BE2C (cell line): Measurements from ENCODE around the gene MOCS3.

Experiments
- DNase-seq: peaks from one replicate; pipeline ENCODE4 v3.0.0-alpha.2; 2020
- H3K27me3 ChIP-seq: fragments of 250-450 bp; sonication (Bioruptor Pico); 2 replicates; pipeline ENCODE4 v1.5.1; 2020; ENCODE audit warnings: mild to moderate bottlenecking
- H3K36me3 ChIP-seq: fragments of 250-450 bp; sonication (Bioruptor Pico); 2 replicates; pipeline ENCODE4 v1.5.1; 2020; ENCODE audit warnings: mild to moderate bottlenecking
- H3K4me1 ChIP-seq: fragments of 250-450 bp; sonication (Bioruptor Pico); 2 replicates; pipeline ENCODE4 v1.5.1; 2020
- H3K4me3 ChIP-seq: 2 replicates; pipeline ENCODE4 v1.5.1; 2011; ENCODE audit warnings: low read depth, low read length
- H3K9me3 ChIP-seq: fragments of 250-450 bp; sonication (Bioruptor Pico); 2 replicates; pipeline ENCODE4 v1.5.1; 2020
- TF ChIP-seq, protein P1 (sequence below): IDR thresholded peaks from 2 replicates; pipeline ENCODE4 v1.5.1; 2012; ENCODE audit warnings: mild to moderate bottlenecking, low read depth, low read length

Gene MOCS3

DNA sequence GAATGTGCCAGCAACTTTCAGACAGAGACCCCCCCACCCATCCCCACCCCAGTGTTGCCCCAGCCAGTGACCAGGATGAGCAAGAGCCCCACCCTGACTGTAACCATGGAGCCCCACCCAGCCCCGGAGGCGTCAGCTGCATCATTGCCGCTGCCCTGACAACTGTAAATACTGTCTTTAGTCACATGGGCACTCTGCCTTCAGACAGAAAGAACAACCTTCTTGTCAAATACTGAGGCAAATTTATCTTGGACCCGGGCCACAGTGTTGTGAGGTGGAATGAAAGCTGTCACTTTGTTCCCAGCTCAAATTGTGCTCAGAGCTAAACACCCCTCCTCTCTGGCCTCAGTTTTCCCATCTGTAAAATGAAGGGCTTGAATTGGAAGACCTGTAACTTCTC is 23.7 kb downstream of the MOCS3 start:
- Histone ChIP-seq H3K4me3 (no peak overlapping the region), H3K36me3 (no peaks in the 10 kb centered on the region), H3K27me3 (peaks cover 46% of the 10 kb centered on the region), H3K9me3 (no peaks in the 10 kb centered on the region), H3K4me1 (no peaks in the 10 kb centered on the region)
- no peak for DNase-seq
- TF ChIP-seq, protein P1, sequence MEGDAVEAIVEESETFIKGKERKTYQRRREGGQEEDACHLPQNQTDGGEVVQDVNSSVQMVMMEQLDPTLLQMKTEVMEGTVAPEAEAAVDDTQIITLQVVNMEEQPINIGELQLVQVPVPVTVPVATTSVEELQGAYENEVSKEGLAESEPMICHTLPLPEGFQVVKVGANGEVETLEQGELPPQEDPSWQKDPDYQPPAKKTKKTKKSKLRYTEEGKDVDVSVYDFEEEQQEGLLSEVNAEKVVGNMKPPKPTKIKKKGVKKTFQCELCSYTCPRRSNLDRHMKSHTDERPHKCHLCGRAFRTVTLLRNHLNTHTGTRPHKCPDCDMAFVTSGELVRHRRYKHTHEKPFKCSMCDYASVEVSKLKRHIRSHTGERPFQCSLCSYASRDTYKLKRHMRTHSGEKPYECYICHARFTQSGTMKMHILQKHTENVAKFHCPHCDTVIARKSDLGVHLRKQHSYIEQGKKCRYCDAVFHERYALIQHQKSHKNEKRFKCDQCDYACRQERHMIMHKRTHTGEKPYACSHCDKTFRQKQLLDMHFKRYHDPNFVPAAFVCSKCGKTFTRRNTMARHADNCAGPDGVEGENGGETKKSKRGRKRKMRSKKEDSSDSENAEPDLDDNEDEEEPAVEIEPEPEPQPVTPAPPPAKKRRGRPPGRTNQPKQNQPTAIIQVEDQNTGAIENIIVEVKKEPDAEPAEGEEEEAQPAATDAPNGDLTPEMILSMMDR, result no peak

DNA sequence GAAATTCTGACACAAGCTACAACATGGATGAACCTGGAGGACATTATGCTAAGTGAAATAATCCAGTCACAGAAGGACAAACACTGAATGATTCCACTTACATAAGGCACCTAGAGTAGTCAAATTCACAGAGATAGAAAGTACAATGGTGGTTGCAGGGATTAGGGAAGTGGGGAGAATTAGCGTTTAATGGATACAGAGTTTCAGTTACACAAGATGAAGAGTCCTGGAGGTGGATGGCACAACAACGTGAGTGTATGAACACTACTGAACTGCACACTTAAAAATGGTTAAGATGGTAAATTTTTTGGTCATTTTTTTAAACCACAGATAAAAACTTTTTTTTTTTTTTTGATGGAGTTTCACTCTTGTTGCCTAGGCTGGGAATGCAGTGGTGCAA is 24.7 kb downstream of the MOCS3 start:
- H3K36me3 ChIP-seq, result no peaks in the 10 kb centered on the region
- H3K4me1 ChIP-seq, result no peaks in the 10 kb centered on the region
- no peaks in the 10 kb centered on the region for H3K9me3 ChIP-seq
- no peak overlapping the region for H3K4me3 ChIP-seq
- DNase-seq, result no peak
- peaks cover 36% of the 10 kb centered on the region for H3K27me3 ChIP-seq
- TF ChIP-seq, protein P1, result no peak

DNA sequence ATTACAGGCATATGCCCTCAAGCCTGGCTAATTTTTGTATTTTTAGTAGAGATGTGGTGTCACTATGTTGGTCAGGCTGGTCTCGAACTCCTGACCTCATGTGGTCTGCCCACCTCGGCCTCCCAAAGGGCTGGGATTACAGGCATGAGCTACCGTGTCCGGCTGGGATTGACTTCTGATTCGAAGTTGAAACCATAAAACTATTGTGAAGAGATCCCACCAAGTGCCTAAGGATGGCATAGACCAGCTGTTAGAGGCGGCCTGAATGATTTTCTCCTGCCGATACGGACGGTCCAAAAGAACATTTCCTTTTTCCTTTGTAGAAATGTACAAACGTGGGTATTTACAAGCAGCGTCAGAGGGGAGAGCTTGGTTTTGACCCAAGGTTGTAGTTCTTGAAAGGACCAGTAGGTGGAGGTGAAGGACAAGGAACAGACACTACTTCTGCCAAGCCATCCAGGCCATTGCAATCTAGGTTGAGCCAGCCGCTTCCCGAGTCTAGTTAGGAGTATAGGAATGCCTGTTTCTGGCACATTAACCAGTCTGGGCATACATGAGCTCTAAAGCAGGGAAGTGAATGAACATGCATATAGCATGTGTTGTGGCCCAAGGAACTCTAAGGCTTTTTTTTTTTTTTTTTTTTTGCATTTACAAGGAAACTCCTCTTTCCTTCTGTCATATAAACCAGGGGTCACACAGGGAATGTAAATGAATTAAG is 29.0 kb downstream of the MOCS3 start:
- peaks cover 24% of the 10 kb centered on the region for H3K27me3 ChIP-seq
- H3K4me3 ChIP-seq, result no peak overlapping the region
- TF ChIP-seq, protein P1, result peak; percentile 96
- DNase-seq, result peak; percentile 77
- no peaks in the 10 kb centered on the region for H3K36me3 ChIP-seq
- H3K4me1 ChIP-seq, result no peaks in the 10 kb centered on the region
- H3K9me3 ChIP-seq, result no peaks in the 10 kb centered on the region

DNA sequence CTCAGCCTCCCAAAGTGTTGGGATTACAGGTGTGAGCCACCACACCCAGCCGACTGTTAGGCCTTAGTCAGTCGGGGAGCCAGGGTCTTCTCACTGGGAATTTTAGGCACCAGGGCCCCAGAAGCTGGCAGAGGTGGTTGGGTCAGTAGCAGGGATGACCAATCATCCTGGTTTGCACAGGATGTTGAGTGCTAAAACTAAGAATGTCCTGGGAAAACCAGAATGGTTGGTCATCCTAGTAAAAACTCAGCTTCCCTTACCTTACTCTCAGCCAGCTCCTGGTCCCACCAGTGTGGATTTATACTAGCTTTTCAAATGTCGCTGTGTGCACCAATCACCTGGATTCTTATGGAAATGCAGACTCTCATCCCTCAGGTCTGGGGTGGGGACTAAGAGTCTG is 32.5 kb downstream of the MOCS3 start:
- TF ChIP-seq, protein P1, result no peak
- no peak for DNase-seq
- Histone ChIP-seq H3K27me3 (peaks cover 2% of the 10 kb centered on the region), H3K4me1 (no peaks in the 10 kb centered on the region), H3K9me3 (no peaks in the 10 kb centered on the region), H3K4me3 (no peak overlapping the region), H3K36me3 (no peaks in the 10 kb centered on the region)

DNA sequence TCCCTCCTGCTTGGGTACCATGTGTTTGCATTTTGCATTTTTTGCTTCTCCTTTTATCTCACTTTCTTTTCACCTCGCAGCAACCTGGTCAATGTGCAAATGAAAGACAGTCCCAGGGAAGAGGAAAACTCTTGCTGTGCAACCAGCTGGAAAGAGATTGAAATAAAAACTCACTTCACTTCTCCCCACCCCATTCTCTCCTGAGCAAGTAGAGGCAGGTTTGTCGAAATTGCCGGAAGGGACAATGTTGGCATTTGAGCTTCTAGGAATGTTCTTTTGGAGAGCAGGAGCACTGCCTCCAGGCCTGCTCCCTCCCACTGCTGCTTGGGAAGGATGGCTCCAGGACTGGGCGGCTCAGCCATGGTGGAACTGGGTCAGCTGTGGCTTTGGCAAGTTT is 33.7 kb downstream of the MOCS3 start:
- Histone ChIP-seq H3K36me3 (no peaks in the 10 kb centered on the region), H3K9me3 (no peaks in the 10 kb centered on the region), H3K4me1 (no peaks in the 10 kb centered on the region), H3K4me3 (no peak overlapping the region), H3K27me3 (no peaks in the 10 kb centered on the region; the same call in 1 of the 2 replicates)
- no peak for DNase-seq
- TF ChIP-seq, protein P1, result no peak

DNA sequence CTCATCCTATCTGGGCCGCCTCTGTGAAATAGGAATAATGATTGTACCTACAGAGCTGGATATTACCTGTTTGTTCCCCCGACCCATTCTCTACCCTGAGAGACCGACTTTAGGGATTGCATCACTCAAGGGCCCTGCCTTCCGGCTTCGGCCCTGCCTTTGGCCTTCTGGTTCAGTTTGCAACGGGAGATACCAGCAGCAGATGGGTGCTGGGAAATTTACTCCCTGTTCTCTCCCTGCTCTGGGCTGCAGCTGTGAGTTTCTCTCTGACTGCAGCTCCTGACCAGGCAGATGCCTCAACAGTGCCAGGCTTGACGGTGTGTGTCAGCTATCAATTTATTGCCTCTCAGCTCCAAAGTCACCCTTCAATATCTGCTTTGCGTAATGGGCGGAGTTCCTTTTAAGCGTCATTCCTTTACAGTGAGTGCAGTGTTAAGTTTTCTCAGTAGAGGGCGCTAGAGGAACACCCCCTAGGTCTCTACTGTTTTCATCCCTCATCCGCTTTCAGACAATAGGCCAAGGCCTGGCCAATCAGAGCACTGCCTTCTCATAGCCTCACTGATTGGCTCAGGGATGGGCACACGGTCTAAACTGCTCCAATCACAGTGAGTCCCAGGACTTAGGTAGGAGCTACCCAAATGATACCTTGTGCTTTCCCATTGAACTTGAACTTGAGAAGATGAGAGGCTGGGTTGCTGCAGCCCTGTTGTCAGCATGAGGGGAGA is 34.3 kb downstream of the MOCS3 start:
- Histone ChIP-seq H3K4me3 (no peak overlapping the region), H3K9me3 (no peaks in the 10 kb centered on the region), H3K27me3 (no peaks in the 10 kb centered on the region; the same call in 1 of the 2 replicates), H3K36me3 (no peaks in the 10 kb centered on the region), H3K4me1 (no peaks in the 10 kb centered on the region)
- TF ChIP-seq, protein P1, result peak; percentile 98
- peak; percentile 87 for DNase-seq
